OCI-LY7 (cell line): ENCODE results near the gene PANK4. TPM values are rescaled to one million over a fixed set of nuclear protein-coding genes. Genes with fewer than 3 reads are reported as not detected.

ENCODE experiments used
- BruUV-seq: library from RNA; stranded (reverse); fragments of 400-500 nt; replicated peaks from 2 replicates; lab custom pipeline; 2021; lab: Mats Ljungman, UMichigan
- CTCF ChIA-PET: fragments of 300-600 bp; sonication (Branson Sonifier 250); formaldehyde crosslinking; loops from one replicate; lab custom pipeline; 2022; ENCODE audit warnings: antibody characterized with exemption; ENCODE audit not compliant: unreplicated experiment; lab: Charles Lee
- POLR2A ChIA-PET: fragments of 300-600 bp; sonication (Branson Sonifier 250); formaldehyde crosslinking; loops from one replicate; lab custom pipeline; 2022; ENCODE audit warnings: antibody characterized with exemption; lab: Charles Lee
- DNase-seq: peaks from one replicate; pipeline ENCODE4 v3.0.0-alpha.2; 2015; ENCODE audit warnings: low spot score
- H2AFZ ChIP-seq: fragments of 200-600 bp; sonication (generic), shearing (Covaris generic); 2 replicates; pipeline ENCODE4 v1.6.1; 2014; ENCODE audit warnings: mild to moderate bottlenecking, antibody characterized with exemption, low read length, moderate library complexity
- H3K27ac ChIP-seq: fragments of 200-600 bp; sonication (generic); 2 replicates; pipeline ENCODE4 v1.5.1; 2014; ENCODE audit warnings: mixed run types, low read depth, mild to moderate bottlenecking, moderate library complexity, low read length, inconsistent platforms; ENCODE audit not compliant: poor library complexity, severe bottlenecking
- H3K36me3 ChIP-seq: fragments of 200-600 bp; sonication (generic); 2 replicates; pipeline ENCODE4 v1.6.1; 2014; ENCODE audit warnings: mild to moderate bottlenecking, antibody characterized with exemption, low read length, moderate library complexity, mixed read lengths; ENCODE audit not compliant: insufficient read depth
- H3K4me1 ChIP-seq: fragments of 200-600 bp; sonication (generic); 2 replicates; pipeline ENCODE4 v1.5.1; 2014; ENCODE audit warnings: mild to moderate bottlenecking, low read length; ENCODE audit not compliant: insufficient read depth, poor library complexity, severe bottlenecking
- H3K4me2 ChIP-seq: fragments of 200-600 bp; sonication (generic); 2 replicates; pipeline ENCODE4 v1.6.1; 2014; ENCODE audit warnings: mild to moderate bottlenecking, low read length
- H3K4me3 ChIP-seq: fragments of 200-600 bp; sonication (generic); 2 replicates; pipeline ENCODE4 v1.5.1; 2014; ENCODE audit warnings: mild to moderate bottlenecking, low read depth, low read length; ENCODE audit not compliant: poor library complexity, severe bottlenecking
- H3K79me2 ChIP-seq: fragments of 200-600 bp; sonication (generic); 2 replicates; pipeline ENCODE4 v1.6.1; 2016; ENCODE audit warnings: low read depth, mild to moderate bottlenecking, low read length, moderate library complexity, mixed read lengths; ENCODE audit not compliant: insufficient read depth
- H3K9me2 ChIP-seq: fragments of 200-600 bp; sonication (generic); 2 replicates; pipeline ENCODE4 v1.6.1; 2016; ENCODE audit warnings: mild to moderate bottlenecking, low read length, mixed read lengths; ENCODE audit not compliant: insufficient read depth
- H3K9me3 ChIP-seq: fragments of 200-600 bp; sonication (generic); 2 replicates; pipeline ENCODE4 v1.6.1; 2014; ENCODE audit warnings: mild to moderate bottlenecking, mixed run types, low read length, mixed read lengths
- H4K20me1 ChIP-seq: fragments of 200-600 bp; sonication (generic); 2 replicates; pipeline ENCODE4 v1.6.1; 2014; ENCODE audit warnings: mild to moderate bottlenecking, antibody characterized with exemption, low read length, moderate library complexity, mixed read lengths; ENCODE audit not compliant: insufficient read depth
- EZH2phosphoT487 ChIP-seq: fragments of 200-600 bp; sonication (generic); IDR thresholded peaks from 2 replicates; pipeline ENCODE4 v1.6.1; 2018; ENCODE audit warnings: low read depth, borderline replicate concordance, mild to moderate bottlenecking, mixed run types, antibody characterized with exemption, low read length, moderate library complexity, mixed read lengths
- intact Hi-C: fragments of 100-400 bp; cut with micrococcal nuclease; formaldehyde crosslinking; loops from one replicate; pipeline ENCODE4 v1.10.0; 2022; ENCODE audit not compliant: unreplicated experiment
- total RNA-seq, 2 experiments: library from RNA; depleted of rRNA in 1 of 2; stranded (reverse); fragments of >200 nt in 1 of 2; shearing (Covaris generic) in 1 of 2; gene quantifications; 2 replicates each; pipeline ENCODE4 v1.2.3, GENCODE V29; 2014 to 2022
- TF ChIP-seq, protein P1 (sequence below): fragments of 200-600 bp; sonication (generic); conservative IDR thresholded peaks from 2 replicates; pipeline ENCODE4 v1.5.1; 2014; ENCODE audit warnings: mild to moderate bottlenecking, antibody characterized with exemption, low read length, moderate library complexity, mixed read lengths

PANK4 gene
- total RNA-seq, 2 experiments from 2014 or later, result 49.1 to 55.9 TPM

- intact Hi-C loops, result no loop called here
- H3K9me2 ChIP-seq, result no peaks in the 10 kb centered on the region
Observed at GRCh38 chr1:2502210-2502609, 24.2 kb downstream of the PANK4 start.

DNA sequence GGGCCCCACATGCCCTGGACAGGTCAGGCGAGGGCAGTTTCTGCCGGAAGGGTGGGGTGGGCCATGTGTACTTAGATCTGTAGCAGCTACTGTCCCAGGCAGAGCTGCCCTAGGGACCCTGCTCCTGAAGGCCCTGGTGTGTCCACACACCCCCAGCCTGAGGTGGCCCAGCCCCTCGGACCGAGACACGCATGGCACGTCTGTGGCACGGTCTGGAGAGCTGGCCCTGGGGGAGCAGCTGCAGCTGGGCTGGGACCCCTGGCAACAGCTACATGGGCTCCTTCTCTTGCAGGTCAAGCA lies 24.6 kb downstream of the PANK4 start:
- H3K4me2 ChIP-seq, result no peak overlapping the region
- intact Hi-C loops, result loop anchor here (2.0 kb wide), 1 partner anchor 25 kb away; the partner anchor contains the start of gene PANK4
- no peaks in the 10 kb centered on the region for H3K9me2 ChIP-seq
- POLR2A ChIA-PET, result no interaction called here
- no peaks in the 10 kb centered on the region for H3K9me3 ChIP-seq
- peaks cover 38% of the 10 kb centered on the region for H3K4me1 ChIP-seq
- TF ChIP-seq, protein P1, sequence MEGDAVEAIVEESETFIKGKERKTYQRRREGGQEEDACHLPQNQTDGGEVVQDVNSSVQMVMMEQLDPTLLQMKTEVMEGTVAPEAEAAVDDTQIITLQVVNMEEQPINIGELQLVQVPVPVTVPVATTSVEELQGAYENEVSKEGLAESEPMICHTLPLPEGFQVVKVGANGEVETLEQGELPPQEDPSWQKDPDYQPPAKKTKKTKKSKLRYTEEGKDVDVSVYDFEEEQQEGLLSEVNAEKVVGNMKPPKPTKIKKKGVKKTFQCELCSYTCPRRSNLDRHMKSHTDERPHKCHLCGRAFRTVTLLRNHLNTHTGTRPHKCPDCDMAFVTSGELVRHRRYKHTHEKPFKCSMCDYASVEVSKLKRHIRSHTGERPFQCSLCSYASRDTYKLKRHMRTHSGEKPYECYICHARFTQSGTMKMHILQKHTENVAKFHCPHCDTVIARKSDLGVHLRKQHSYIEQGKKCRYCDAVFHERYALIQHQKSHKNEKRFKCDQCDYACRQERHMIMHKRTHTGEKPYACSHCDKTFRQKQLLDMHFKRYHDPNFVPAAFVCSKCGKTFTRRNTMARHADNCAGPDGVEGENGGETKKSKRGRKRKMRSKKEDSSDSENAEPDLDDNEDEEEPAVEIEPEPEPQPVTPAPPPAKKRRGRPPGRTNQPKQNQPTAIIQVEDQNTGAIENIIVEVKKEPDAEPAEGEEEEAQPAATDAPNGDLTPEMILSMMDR, result no peak
- TF ChIP-seq EZH2phosphoT487, result no peak
- BruUV-seq, result no TSS peak
- no peak for DNase-seq
- H2AFZ ChIP-seq, result no peak overlapping the region
- no peaks in the 10 kb centered on the region for H4K20me1 ChIP-seq
- no peak overlapping the region for H3K27ac ChIP-seq
- no peaks in the 10 kb centered on the region for H3K36me3 ChIP-seq
- no peak overlapping the region for H3K4me3 ChIP-seq
- CTCF ChIA-PET, result no interaction called here
- no peaks in the 10 kb centered on the region for H3K79me2 ChIP-seq

More at GRCh38 chr1:2502210-2502609, 24.2 kb downstream of the PANK4 start:
- Histone ChIP-seq H3K4me1 (peaks cover 33% of the 10 kb centered on the region), H3K4me3 (no peak overlapping the region), H3K36me3 (peaks cover 3% of the 10 kb centered on the region; the same call in 1 of the 2 replicates), H3K9me3 (no peaks in the 10 kb centered on the region), H3K27ac (no peak overlapping the region), H3K4me2 (no peak overlapping the region), H4K20me1 (no peaks in the 10 kb centered on the region), H3K79me2 (no peaks in the 10 kb centered on the region), H2AFZ (no peak overlapping the region)
- no TSS peak for BruUV-seq
- ChIA-PET POLR2A (no interaction called here), CTCF (no interaction called here)
- TF ChIP-seq, protein P1, result no peak
- TF ChIP-seq EZH2phosphoT487, result no peak
- no peak for DNase-seq

- no peak for DNase-seq
- Histone ChIP-seq H3K4me3 (no peak overlapping the region), H3K4me2 (no peak overlapping the region), H3K79me2 (no peaks in the 10 kb centered on the region), H3K36me3 (no peaks in the 10 kb centered on the region), H3K4me1 (peaks cover 43% of the 10 kb centered on the region), H3K27ac (no peak overlapping the region), H3K9me3 (no peaks in the 10 kb centered on the region), H4K20me1 (no peaks in the 10 kb centered on the region), H3K9me2 (no peaks in the 10 kb centered on the region), H2AFZ (no peak overlapping the region)
- TF ChIP-seq, protein P1, result no peak
- no peak for TF ChIP-seq EZH2phosphoT487
- ChIA-PET CTCF (no interaction called here), POLR2A (no interaction called here)
- no TSS peak for BruUV-seq
- intact Hi-C loops, result loop anchor here (2.0 kb wide), 1 partner anchor 26 kb away; the partner anchor contains the start of gene PANK4
Observed at GRCh38 chr1:2501041-2501819, 25.2 kb downstream of the PANK4 start.
